GM12801 (cell line): ENCODE results near the gene SAMHD1.

Experiments
- TF ChIP-seq, protein P1 (sequence below): IDR thresholded peaks from one replicate; pipeline ENCODE4 v1.5.1; 2011; ENCODE audit warnings: control low read depth; ENCODE audit not compliant: insufficient read length; ENCODE audit errors: extremely low read depth

Gene SAMHD1

DNA sequence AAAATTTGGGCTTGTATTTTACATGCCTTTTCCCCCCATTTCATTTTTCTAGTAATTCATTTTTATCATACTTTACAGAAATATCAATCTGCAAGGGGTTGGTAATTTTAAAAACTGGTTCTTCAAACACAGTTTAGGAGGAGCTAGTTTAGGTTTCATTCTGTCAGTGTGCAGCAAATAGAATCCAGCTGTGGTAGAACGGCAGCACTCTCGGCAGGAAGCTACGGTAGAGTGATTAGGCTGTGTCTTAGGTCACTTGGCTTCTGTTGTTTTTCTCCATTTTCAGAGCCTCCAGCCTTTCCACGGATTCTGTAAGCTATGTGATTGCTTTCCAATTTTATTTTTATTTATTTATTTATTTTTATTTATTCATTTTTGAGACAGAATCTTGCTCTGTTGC lies 42.9 kb downstream of the SAMHD1 start:
- TF ChIP-seq, protein P1, sequence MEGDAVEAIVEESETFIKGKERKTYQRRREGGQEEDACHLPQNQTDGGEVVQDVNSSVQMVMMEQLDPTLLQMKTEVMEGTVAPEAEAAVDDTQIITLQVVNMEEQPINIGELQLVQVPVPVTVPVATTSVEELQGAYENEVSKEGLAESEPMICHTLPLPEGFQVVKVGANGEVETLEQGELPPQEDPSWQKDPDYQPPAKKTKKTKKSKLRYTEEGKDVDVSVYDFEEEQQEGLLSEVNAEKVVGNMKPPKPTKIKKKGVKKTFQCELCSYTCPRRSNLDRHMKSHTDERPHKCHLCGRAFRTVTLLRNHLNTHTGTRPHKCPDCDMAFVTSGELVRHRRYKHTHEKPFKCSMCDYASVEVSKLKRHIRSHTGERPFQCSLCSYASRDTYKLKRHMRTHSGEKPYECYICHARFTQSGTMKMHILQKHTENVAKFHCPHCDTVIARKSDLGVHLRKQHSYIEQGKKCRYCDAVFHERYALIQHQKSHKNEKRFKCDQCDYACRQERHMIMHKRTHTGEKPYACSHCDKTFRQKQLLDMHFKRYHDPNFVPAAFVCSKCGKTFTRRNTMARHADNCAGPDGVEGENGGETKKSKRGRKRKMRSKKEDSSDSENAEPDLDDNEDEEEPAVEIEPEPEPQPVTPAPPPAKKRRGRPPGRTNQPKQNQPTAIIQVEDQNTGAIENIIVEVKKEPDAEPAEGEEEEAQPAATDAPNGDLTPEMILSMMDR: no peak

DNA sequence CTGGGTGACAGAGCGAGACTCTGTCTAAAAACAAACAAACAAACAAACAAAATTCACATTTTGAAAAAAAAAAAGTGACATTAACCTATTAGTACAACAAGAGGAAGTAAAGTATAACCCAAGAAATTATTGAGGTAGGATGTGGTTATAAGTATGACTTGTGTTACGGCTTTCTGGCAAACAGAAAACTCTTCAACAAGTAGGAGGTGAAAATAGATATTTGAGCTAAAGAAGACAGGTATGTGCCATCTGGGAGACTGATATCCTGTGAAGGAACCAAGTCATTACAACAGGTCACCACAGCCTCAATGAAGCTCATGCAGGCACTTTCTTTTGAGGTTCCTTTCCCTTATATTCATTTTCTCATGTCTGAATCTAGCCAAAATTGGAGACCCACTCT lies 46.8 kb downstream of the SAMHD1 start:
- TF ChIP-seq, protein P1: no peak

DNA sequence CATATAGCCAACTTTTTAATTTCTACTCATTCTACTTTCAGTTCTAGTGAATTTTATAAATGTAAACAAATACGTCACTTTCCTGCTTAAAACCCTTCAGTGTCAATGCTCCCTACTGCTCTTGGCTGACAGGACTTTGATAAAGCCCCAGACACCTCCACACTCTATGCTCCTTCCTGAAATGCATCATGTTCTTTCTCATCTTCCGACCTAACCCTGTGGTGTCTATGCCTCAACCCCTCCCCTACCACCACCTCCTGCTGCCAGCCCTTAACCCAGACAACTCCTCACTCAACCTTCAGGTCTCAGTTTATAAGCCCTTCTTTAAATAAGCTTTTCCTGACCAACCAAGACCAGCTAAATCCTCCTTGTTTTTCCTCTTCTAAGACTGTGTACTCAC lies 56.5 kb downstream of the SAMHD1 start:
- TF ChIP-seq, protein P1: no peak

DNA sequence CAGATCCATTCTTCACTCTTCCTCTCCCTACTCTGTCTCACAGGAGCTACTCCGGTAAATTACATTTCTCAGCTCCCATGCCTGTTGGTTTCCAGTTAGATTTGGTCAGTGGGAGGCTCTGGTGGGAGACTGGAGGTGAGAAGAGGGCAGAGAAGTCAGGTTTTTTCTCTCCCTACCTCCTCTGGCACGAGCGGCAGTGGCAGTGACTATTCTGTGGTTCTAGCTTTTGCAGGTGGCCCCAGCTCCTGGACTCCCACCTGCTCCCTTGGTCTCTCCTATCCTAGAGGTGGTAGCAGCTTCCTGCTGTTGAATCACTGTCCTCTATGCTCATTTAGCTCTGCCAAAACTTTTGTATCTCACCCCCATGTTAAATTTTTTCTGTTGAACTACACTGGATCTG lies 57.7 kb downstream of the SAMHD1 start:
- TF ChIP-seq, protein P1: no peak

DNA sequence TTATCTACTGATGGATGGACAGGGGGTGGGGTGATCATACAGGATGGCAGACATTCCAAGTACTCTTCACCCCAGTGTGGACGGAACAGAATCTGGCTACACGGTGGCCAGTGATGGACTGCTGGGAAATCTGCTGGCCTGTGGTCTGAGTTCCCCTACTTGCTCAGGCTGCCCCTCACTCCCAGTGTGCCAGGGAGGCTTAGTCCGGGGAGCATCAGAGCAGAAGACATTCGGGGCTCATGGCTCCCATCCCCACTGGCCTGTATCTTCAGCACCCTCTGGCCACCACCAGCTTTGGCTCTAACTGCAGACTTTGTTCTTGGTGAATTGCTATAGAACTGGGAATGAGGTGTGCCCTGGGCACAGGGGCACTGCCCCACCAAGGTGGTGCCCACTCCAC lies 60.3 kb downstream of the SAMHD1 start:
- TF ChIP-seq, protein P1: no peak

DNA sequence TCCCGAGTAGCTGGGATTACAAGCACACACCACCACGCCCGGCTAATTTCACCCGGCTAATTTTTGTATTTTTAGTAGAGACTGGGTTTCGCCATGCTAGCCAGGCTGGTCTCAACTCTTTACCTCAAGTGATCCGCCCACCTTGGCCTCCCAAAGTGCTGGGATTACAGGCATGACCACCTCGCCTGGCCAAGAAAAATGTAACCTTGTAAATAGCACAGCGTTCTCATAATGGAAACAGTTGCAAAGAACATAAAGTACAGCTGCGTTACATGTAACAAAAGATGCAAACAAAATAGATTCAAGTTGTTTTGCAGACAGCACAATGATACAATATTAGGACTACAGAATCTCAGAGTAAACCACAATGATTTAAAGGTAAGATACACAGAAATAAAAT lies 60.9 kb downstream of the SAMHD1 start:
- TF ChIP-seq, protein P1: no peak

DNA sequence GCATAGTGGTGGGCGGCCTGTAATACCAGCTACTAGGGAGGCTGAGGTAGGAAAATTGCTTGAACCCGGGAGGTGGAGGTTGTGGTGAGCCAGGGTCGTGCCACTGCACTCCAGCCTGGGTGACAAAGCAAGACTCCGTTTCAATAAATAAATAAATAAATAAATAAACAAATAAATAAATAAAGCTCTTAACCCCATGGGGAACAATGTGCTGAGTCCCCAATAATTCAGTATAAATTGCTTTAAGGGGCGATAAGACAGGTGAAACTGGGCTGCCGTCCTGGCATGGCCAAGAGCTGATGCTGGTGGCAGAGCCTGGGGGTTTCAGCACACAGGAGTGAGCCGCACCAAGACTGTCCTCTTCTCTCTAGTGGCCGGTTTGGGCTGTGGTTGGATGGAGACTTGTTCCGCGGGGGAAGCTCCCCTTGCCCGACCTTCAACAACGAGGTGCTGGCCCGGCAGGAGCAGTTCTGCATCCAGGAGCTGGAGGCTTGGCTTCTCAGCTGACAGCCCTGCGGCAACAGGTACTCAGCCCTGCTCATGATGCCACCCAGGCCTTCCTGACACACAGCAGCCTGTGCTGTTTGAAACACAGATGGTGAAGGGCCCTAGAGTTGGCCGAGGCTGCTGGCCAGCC lies 62.5 kb downstream of the SAMHD1 start:
- TF ChIP-seq, protein P1: no peak
